Anterior cingulate cortex (tissue), 58 donors: ENCODE data around the gene MICAL1.

Experiments used
- DNase-seq, 58 donors: peaks; one replicate each; lab custom pipeline; 2025; lab: John Stamatoyannopoulos, UW

MICAL1 gene

GRCh38 chr6:109440331-109441068, 15.1 kb downstream of the MICAL1 start, which contains the start of the genes PPIL6 and SMPD2:
Gene PPIL6 (minus strand): TSS chr6:109440628. CDS start chr6:109440590, 38 bp downstream.
Gene SMPD2 (plus strand): TSS chr6:109440724. CDS start chr6:109441122, 398 bp downstream.
- DNase-seq = peak in 56 of 58 donors; percentile 24 to 91 (median 80)

- DNase-seq = no peak
These were observed 19.5 kb downstream of the MICAL1 start for GRCh38 chr6:109436041-109436440.

- DNase-seq = no peak
These were observed 21.1 kb downstream of the MICAL1 start for GRCh38 chr6:109434456-109434855.

- DNase-seq = no peak
These were observed 26.1 kb downstream of the MICAL1 start for GRCh38 chr6:109429496-109429895.

GRCh38 chr6:109428889-109429477, 26.6 kb downstream of the MICAL1 start:
- DNase-seq = peak in 1 of 58 donors; percentile 25

GRCh38 chr6:109424946-109425345, 30.6 kb downstream of the MICAL1 start:
- DNase-seq = no peak

GRCh38 chr6:109421184-109421583, 34.4 kb downstream of the MICAL1 start:
- no peak for DNase-seq

- DNase-seq = no peak
These were observed 34.8 kb downstream of the MICAL1 start for GRCh38 chr6:109420751-109421150.

- DNase-seq = no peak
These were observed 37.9 kb downstream of the MICAL1 start for GRCh38 chr6:109417646-109418045.

- no peak for DNase-seq
These were observed 44.5 kb downstream of the MICAL1 start for GRCh38 chr6:109411034-109411433.

GRCh38 chr6:109406196-109406595, 49.4 kb downstream of the MICAL1 start:
- DNase-seq = peak in 1 of 58 donors; percentile 22

GRCh38 chr6:109397020-109397419, 58.6 kb downstream of the MICAL1 start:
- DNase-seq = peak in 1 of 58 donors; percentile 5

- no peak for DNase-seq
These were observed 59.4 kb downstream of the MICAL1 start for GRCh38 chr6:109396046-109396718.
